IgD-negative memory B cell (primary cell): ENCODE measurements around the gene ALOX15. TPM values are rescaled to one million over a fixed set of nuclear protein-coding genes. Genes with fewer than 3 reads are reported as not detected.
A peak's percentile ranks its signal among the peaks of the same experiment; 100 is the strongest.
"Not testable (repeated sequence)": the region's sequence is repeated elsewhere in the genome, so short reads cannot be mapped to it uniquely, and the experiment has no call there.

ENCODE experiments used
- H3K27ac Mint-ChIP-seq, 3 donors: one replicate each; pipeline ENCODE4 v1.8.0; 2020 to 2022; ENCODE audit warnings: mild to moderate bottlenecking in 3 of 3, mixed read lengths in 3 of 3, moderate library complexity in 1 of 3
- H3K27me3 Mint-ChIP-seq: one replicate; pipeline ENCODE4 v1.8.0; 2021; ENCODE audit warnings: mixed read lengths
- H3K36me3 Mint-ChIP-seq: one replicate; pipeline ENCODE4 v1.8.0; 2020; ENCODE audit warnings: mild to moderate bottlenecking, mixed read lengths
- H3K4me1 Mint-ChIP-seq, 3 donors: one replicate each; pipeline ENCODE4 v1.8.0; 2020 to 2022; ENCODE audit warnings: mixed read lengths in 3 of 3, mild to moderate bottlenecking in 1 of 3
- H3K4me3 Mint-ChIP-seq, 4 donors: one replicate each; pipeline ENCODE4 v1.8.0; 2020 to 2022; ENCODE audit warnings: mild to moderate bottlenecking in 4 of 4, mixed read lengths in 4 of 4, moderate library complexity in 3 of 4
- H3K9me3 Mint-ChIP-seq, 3 donors: one replicate each; pipeline ENCODE4 v1.8.0; 2020 to 2021; ENCODE audit warnings: mixed read lengths in 3 of 3, mild to moderate bottlenecking in 1 of 3
- polyA plus RNA-seq: library from polyadenylated mRNA; unstranded; fragments of 300-500 nt; fragmentation: Illumina TruSeq; gene quantifications from one replicate; pipeline ENCODE4 v1.2.3, GENCODE V29; 2021

Gene ALOX15
- polyA plus RNA-seq, 1 donor from 2014 or later = 0.41 TPM

GRCh38 chr17:4666296-4666695 lies 24.8 kb upstream of the ALOX15 start:
- H3K27ac Mint-ChIP-seq = no peak overlapping the region
- H3K27me3 Mint-ChIP-seq = peaks cover 7% of the 10 kb centered on the region
- H3K4me1 Mint-ChIP-seq = peaks cover 0 to 2% (median 0%) of the 10 kb centered on the region in 3 donors
- H3K36me3 Mint-ChIP-seq = peaks cover 1% of the 10 kb centered on the region
- H3K4me3 Mint-ChIP-seq = no peak overlapping the region
- H3K9me3 Mint-ChIP-seq = no peaks in the 10 kb centered on the region

- H3K27me3 Mint-ChIP-seq = peaks cover 7% of the 10 kb centered on the region
- peaks cover 0 to 2% (median 0%) of the 10 kb centered on the region in 3 donors for H3K4me1 Mint-ChIP-seq
- no peak overlapping the region for H3K27ac Mint-ChIP-seq
- no peak overlapping the region for H3K4me3 Mint-ChIP-seq
- peaks cover 1% of the 10 kb centered on the region for H3K36me3 Mint-ChIP-seq
- no peaks in the 10 kb centered on the region for H3K9me3 Mint-ChIP-seq
These were observed 23.5 kb upstream of the ALOX15 start for GRCh38 chr17:4665027-4665426.

- H3K27ac Mint-ChIP-seq = peak overlapping the region in 1 of 3 donors; percentile 1
- H3K9me3 Mint-ChIP-seq = no peaks in the 10 kb centered on the region
- peaks cover 1% of the 10 kb centered on the region for H3K36me3 Mint-ChIP-seq
- H3K4me1 Mint-ChIP-seq = peaks cover 0 to 2% (median 0%) of the 10 kb centered on the region in 3 donors
- H3K27me3 Mint-ChIP-seq = peaks cover 7% of the 10 kb centered on the region
- H3K4me3 Mint-ChIP-seq = peak overlapping the region in 1 of 4 donors; percentile 2
These were observed 22.8 kb upstream of the ALOX15 start for GRCh38 chr17:4664230-4664629.

GRCh38 chr17:4663711-4664110 lies 22.2 kb upstream of the ALOX15 start:
- peaks cover 0 to 2% (median 0%) of the 10 kb centered on the region in 3 donors for H3K4me1 Mint-ChIP-seq
- H3K36me3 Mint-ChIP-seq = peaks cover 1% of the 10 kb centered on the region
- no peak overlapping the region for H3K27ac Mint-ChIP-seq
- H3K9me3 Mint-ChIP-seq = no peaks in the 10 kb centered on the region
- H3K27me3 Mint-ChIP-seq = peaks cover 7% of the 10 kb centered on the region
- no peak overlapping the region for H3K4me3 Mint-ChIP-seq

GRCh38 chr17:4658478-4659305 lies 17.2 kb upstream of the ALOX15 start:
- no peaks in the 10 kb centered on the region for H3K36me3 Mint-ChIP-seq
- H3K4me1 Mint-ChIP-seq = no peaks in the 10 kb centered on the region
- peaks cover 5% of the 10 kb centered on the region for H3K27me3 Mint-ChIP-seq
- H3K9me3 Mint-ChIP-seq = no peaks in the 10 kb centered on the region
- no peak overlapping the region for H3K27ac Mint-ChIP-seq
- no peak overlapping the region for H3K4me3 Mint-ChIP-seq

- H3K27ac Mint-ChIP-seq = peak overlapping the region in 1 of 3 donors; percentile 59
- no peaks in the 10 kb centered on the region for H3K9me3 Mint-ChIP-seq
- no peak overlapping the region for H3K4me3 Mint-ChIP-seq
- no peaks in the 10 kb centered on the region for H3K36me3 Mint-ChIP-seq
- peaks cover 9% of the 10 kb centered on the region for H3K27me3 Mint-ChIP-seq
- H3K4me1 Mint-ChIP-seq = no peaks in the 10 kb centered on the region
These were observed 16.2 kb upstream of the ALOX15 start for GRCh38 chr17:4657678-4658077.

GRCh38 chr17:4655933-4656332 lies 14.5 kb upstream of the ALOX15 start:
- not testable (repeated sequence) for H3K4me1 Mint-ChIP-seq
- Mint-ChIP-seq H3K27me3 (peaks cover 15% of the 10 kb centered on the region), H3K27ac (peak overlapping the region in 1 of 3 donors; percentile 54)

GRCh38 chr17:4652997-4653396 lies 11.5 kb upstream of the ALOX15 start:
- peaks cover 17% of the 10 kb centered on the region for H3K27me3 Mint-ChIP-seq
- H3K27ac Mint-ChIP-seq = no peak overlapping the region
- no peak overlapping the region for H3K4me3 Mint-ChIP-seq
- no peaks in the 10 kb centered on the region for H3K4me1 Mint-ChIP-seq
- H3K9me3 Mint-ChIP-seq = no peaks in the 10 kb centered on the region
- H3K36me3 Mint-ChIP-seq = no peaks in the 10 kb centered on the region

More at GRCh38 chr17:4655933-4656332, 14.5 kb upstream of the ALOX15 start:
- not testable (repeated sequence) for H3K36me3 Mint-ChIP-seq, H3K9me3 Mint-ChIP-seq, H3K4me3 Mint-ChIP-seq

- Mint-ChIP-seq H3K9me3 (no peaks in the 10 kb centered on the region), H3K27me3 (peaks cover 19% of the 10 kb centered on the region), H3K4me3 (no peak overlapping the region), H3K27ac (no peak overlapping the region), H3K36me3 (peaks cover 3% of the 10 kb centered on the region), H3K4me1 (peaks cover 0 to 3% (median 0%) of the 10 kb centered on the region in 3 donors)
These were observed 7.3 kb upstream of the ALOX15 start for GRCh38 chr17:4648741-4649140.

GRCh38 chr17:4645642-4646041 lies 4.2 kb upstream of the ALOX15 start:
- H3K36me3 Mint-ChIP-seq = peaks cover 3% of the 10 kb centered on the region
- no peak overlapping the region for H3K4me3 Mint-ChIP-seq
- H3K27me3 Mint-ChIP-seq = peaks cover 31% of the 10 kb centered on the region
- no peaks in the 10 kb centered on the region for H3K9me3 Mint-ChIP-seq
- peaks cover 0 to 6% (median 4%) of the 10 kb centered on the region in 3 donors for H3K4me1 Mint-ChIP-seq
- H3K27ac Mint-ChIP-seq = no peak overlapping the region

- Mint-ChIP-seq H3K4me1 (peaks cover 8 to 12% (median 12%) of the 10 kb centered on the region in 3 donors), H3K36me3 (peaks cover 3% of the 10 kb centered on the region), H3K4me3 (no peak overlapping the region), H3K27me3 (peaks cover 37% of the 10 kb centered on the region), H3K9me3 (no peaks in the 10 kb centered on the region), H3K27ac (no peak overlapping the region)
These were observed 2.2 kb upstream of the ALOX15 start for GRCh38 chr17:4643676-4644075.

- Mint-ChIP-seq H3K27ac (no peak overlapping the region), H3K27me3 (peaks cover 44% of the 10 kb centered on the region), H3K4me3 (peak overlapping the region in 1 of 4 donors; percentile 38), H3K36me3 (peaks cover 3% of the 10 kb centered on the region), H3K9me3 (no peaks in the 10 kb centered on the region), H3K4me1 (peaks cover 11 to 16% (median 14%) of the 10 kb centered on the region in 3 donors)
These were observed 808 bp upstream of the ALOX15 start for GRCh38 chr17:4642286-4642685.

- H3K27me3 Mint-ChIP-seq = peaks cover 54% of the 10 kb centered on the region
- not testable (repeated sequence) for H3K27ac Mint-ChIP-seq
- peak overlapping the region in 1 of 4 donors; percentile 27 for H3K4me3 Mint-ChIP-seq
These were observed 799 bp downstream of the ALOX15 start for GRCh38 chr17:4640569-4641188.

GRCh38 chr17:4639301-4640059 lies 2.0 kb downstream of the ALOX15 start:
- not testable (repeated sequence) for H3K9me3 Mint-ChIP-seq, H3K36me3 Mint-ChIP-seq
- H3K4me1 Mint-ChIP-seq = peaks cover 23 to 36% (median 32%) of the 10 kb centered on the region in 3 donors
- H3K27me3 Mint-ChIP-seq = peaks cover 54% of the 10 kb centered on the region
- peak overlapping the region in 1 of 3 donors; percentile 60 for H3K27ac Mint-ChIP-seq
- H3K4me3 Mint-ChIP-seq = peak overlapping the region; percentile 35 to 89 (median 78)

More at GRCh38 chr17:4640569-4641188, 799 bp downstream of the ALOX15 start:
- H3K36me3 Mint-ChIP-seq, H3K9me3 Mint-ChIP-seq: not testable (repeated sequence)
- H3K4me1 Mint-ChIP-seq = peaks cover 23 to 30% (median 26%) of the 10 kb centered on the region in 3 donors

GRCh38 chr17:4638766-4639165 lies 2.7 kb downstream of the ALOX15 start:
- Mint-ChIP-seq H3K4me3 (peak overlapping the region in 2 of 4 donors; percentile 89), H3K27me3 (peaks cover 54% of the 10 kb centered on the region), H3K4me1 (peaks cover 23 to 37% (median 32%) of the 10 kb centered on the region in 3 donors), H3K27ac (peak overlapping the region in 1 of 3 donors; percentile 60)
- H3K9me3 Mint-ChIP-seq, H3K36me3 Mint-ChIP-seq: not testable (repeated sequence)
